NB4 (cell line): ENCODE measurements around the gene SEPTIN2.

ENCODE experiments used
- MYC ChIP-seq: IDR thresholded peaks from 2 replicates; pipeline ENCODE4 v1.6.1; 2011; ENCODE audit warnings: low read depth, low read length
- POLR2A ChIP-seq: IDR thresholded peaks from 2 replicates; pipeline ENCODE4 v1.6.1; 2011; ENCODE audit warnings: mild to moderate bottlenecking; ENCODE audit not compliant: insufficient read length; ENCODE audit errors: extremely low read depth
- TF ChIP-seq, protein P1 (sequence below): IDR thresholded peaks from one replicate; pipeline ENCODE4 v1.5.1; 2012; ENCODE audit warnings: low read depth, low read length
- TF ChIP-seq, protein P2 (sequence below): IDR thresholded peaks from 2 replicates; pipeline ENCODE4 v1.6.1; 2011; ENCODE audit warnings: low read depth, low read length

DNA sequence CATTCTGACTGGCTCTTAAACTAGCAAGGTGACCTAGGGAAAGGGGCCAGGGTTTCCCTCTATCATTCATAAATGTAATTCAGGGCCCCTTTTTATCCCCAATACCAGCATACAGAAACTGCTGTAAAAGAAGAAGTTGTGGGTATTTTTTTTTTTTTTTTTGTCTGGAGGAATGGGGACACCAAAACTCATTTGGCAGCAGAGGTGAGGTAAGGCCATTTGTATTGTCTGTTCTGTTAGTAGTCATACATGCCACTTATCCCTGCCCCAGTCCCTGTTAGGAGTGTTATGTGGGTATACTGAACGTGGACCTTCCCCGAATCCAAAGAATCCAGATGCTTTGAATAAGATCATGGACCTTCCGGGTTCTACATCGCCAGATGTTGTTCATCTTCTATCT, 1.7 kb downstream of the SEPTIN2 start:
- TF ChIP-seq, protein P1, sequence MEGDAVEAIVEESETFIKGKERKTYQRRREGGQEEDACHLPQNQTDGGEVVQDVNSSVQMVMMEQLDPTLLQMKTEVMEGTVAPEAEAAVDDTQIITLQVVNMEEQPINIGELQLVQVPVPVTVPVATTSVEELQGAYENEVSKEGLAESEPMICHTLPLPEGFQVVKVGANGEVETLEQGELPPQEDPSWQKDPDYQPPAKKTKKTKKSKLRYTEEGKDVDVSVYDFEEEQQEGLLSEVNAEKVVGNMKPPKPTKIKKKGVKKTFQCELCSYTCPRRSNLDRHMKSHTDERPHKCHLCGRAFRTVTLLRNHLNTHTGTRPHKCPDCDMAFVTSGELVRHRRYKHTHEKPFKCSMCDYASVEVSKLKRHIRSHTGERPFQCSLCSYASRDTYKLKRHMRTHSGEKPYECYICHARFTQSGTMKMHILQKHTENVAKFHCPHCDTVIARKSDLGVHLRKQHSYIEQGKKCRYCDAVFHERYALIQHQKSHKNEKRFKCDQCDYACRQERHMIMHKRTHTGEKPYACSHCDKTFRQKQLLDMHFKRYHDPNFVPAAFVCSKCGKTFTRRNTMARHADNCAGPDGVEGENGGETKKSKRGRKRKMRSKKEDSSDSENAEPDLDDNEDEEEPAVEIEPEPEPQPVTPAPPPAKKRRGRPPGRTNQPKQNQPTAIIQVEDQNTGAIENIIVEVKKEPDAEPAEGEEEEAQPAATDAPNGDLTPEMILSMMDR = no peak
- TF ChIP-seq POLR2A = no peak
- TF ChIP-seq, protein P2, sequence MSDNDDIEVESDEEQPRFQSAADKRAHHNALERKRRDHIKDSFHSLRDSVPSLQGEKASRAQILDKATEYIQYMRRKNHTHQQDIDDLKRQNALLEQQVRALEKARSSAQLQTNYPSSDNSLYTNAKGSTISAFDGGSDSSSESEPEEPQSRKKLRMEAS = no peak
- no peak for TF ChIP-seq MYC
